WTC11 (cell line): ENCODE data around the gene SMOC2. TPM values are rescaled to one million over a fixed set of nuclear protein-coding genes. Genes with fewer than 3 reads are reported as not detected.
"Not testable (repeated sequence)": the region's sequence is repeated elsewhere in the genome, so short reads cannot be mapped to it uniquely, and the experiment has no call there.

Source experiments
- ATAC-seq: fragments of 200-7000 bp; cut with Tn5 transposase; 2 replicates; pipeline ENCODE4 v1.10.0; 2021; ENCODE audit warnings: mild to moderate bottlenecking, moderate library complexity
- CTCF ChIA-PET: fragments of 300-600 bp; sonication (Branson Sonifier 250); formaldehyde crosslinking; loops from one replicate; lab custom pipeline; 2021; ENCODE audit warnings: antibody characterized with exemption; lab: Charles Lee
- POLR2A ChIA-PET: fragments of 350-600 bp; sonication (Branson Sonifier 250); formaldehyde crosslinking; loops from one replicate; lab custom pipeline; 2021; ENCODE audit warnings: antibody characterized with exemption; lab: Charles Lee
- DNase-seq: peaks from one replicate; pipeline ENCODE4 v3.0.0; 2021; ENCODE audit warnings: low spot score
- H3K27ac Mint-ChIP-seq: 2 replicates; pipeline ENCODE4 v1.8.0; 2021; ENCODE audit warnings: mixed read lengths
- H3K27me3 Mint-ChIP-seq: 2 replicates; pipeline ENCODE4 v1.8.0; 2021; ENCODE audit warnings: low read depth, mild to moderate bottlenecking, moderate library complexity, mixed read lengths
- H3K36me3 Mint-ChIP-seq: 2 replicates; pipeline ENCODE4 v1.8.0; 2021; ENCODE audit warnings: mixed read lengths
- H3K4me1 Mint-ChIP-seq: 2 replicates; pipeline ENCODE4 v1.8.0; 2022; ENCODE audit warnings: mixed read lengths
- H3K4me3 Mint-ChIP-seq: 2 replicates; pipeline ENCODE4 v1.8.0; 2021; ENCODE audit warnings: mild to moderate bottlenecking, moderate library complexity, mixed read lengths
- H3K9me3 Mint-ChIP-seq: 2 replicates; pipeline ENCODE4 v1.8.0; 2021; ENCODE audit warnings: mixed read lengths
- AFF4 ChIP-seq: sonication (generic); formaldehyde crosslinking; IDR thresholded peaks from 2 replicates; pipeline ENCODE4 v1.8.1; 2023; ENCODE audit warnings: mild to moderate bottlenecking, missing genetic modification reagents, borderline replicate concordance
- AR ChIP-seq: fragments of 250-450 bp; sonication (Bioruptor Pico); IDR thresholded peaks from 2 replicates; pipeline ENCODE4 v1.9.0; 2021; ENCODE audit warnings: mild to moderate bottlenecking
- ATF1 ChIP-seq: sonication (generic); formaldehyde crosslinking; IDR thresholded peaks from 2 replicates; pipeline ENCODE4 v1.8.1; 2023; ENCODE audit warnings: mild to moderate bottlenecking, moderate library complexity, missing genetic modification reagents
- ATF3 ChIP-seq: sonication (generic); formaldehyde crosslinking; conservative IDR thresholded peaks from 2 replicates; pipeline ENCODE4 v1.8.1; 2022; ENCODE audit warnings: mild to moderate bottlenecking, missing genetic modification reagents
- CREB1 ChIP-seq: sonication (generic); formaldehyde crosslinking; IDR thresholded peaks from 2 replicates; pipeline ENCODE4 v1.8.0; 2023; ENCODE audit warnings: mild to moderate bottlenecking, missing genetic modification reagents
- JUN ChIP-seq: sonication (generic); formaldehyde crosslinking; IDR thresholded peaks from 2 replicates; pipeline ENCODE4 v1.8.0; 2023; ENCODE audit warnings: mild to moderate bottlenecking, missing genetic modification reagents
- NFE2L1 ChIP-seq: sonication (generic); formaldehyde crosslinking; IDR thresholded peaks from 2 replicates; pipeline ENCODE4 v1.8.1; 2023; ENCODE audit warnings: missing genetic modification reagents
- NR3C1 ChIP-seq: sonication (generic); formaldehyde crosslinking; conservative IDR thresholded peaks from 2 replicates; pipeline ENCODE4 v1.8.1; 2023; ENCODE audit warnings: low read depth, mild to moderate bottlenecking, missing genetic modification reagents
- PRRX2 ChIP-seq: fragments of 250-450 bp; sonication (Bioruptor Pico); IDR thresholded peaks from 2 replicates; pipeline ENCODE4 v1.8.0; 2021; ENCODE audit warnings: mild to moderate bottlenecking
- ZNF232 ChIP-seq: sonication (generic); formaldehyde crosslinking; IDR thresholded peaks from 2 replicates; pipeline ENCODE4 v1.8.0; 2022; ENCODE audit warnings: mild to moderate bottlenecking, missing genetic modification reagents
- ZNF317 ChIP-seq: sonication (generic); formaldehyde crosslinking; IDR thresholded peaks from 2 replicates; pipeline ENCODE4 v1.8.1; 2023; ENCODE audit warnings: low read depth, mild to moderate bottlenecking, moderate library complexity, missing genetic modification reagents, borderline replicate concordance
- ZNF396 ChIP-seq: fragments of 250-450 bp; sonication (Bioruptor Pico); IDR thresholded peaks from 2 replicates; pipeline ENCODE4 v1.8.0; 2021; ENCODE audit warnings: mild to moderate bottlenecking, moderate library complexity, borderline replicate concordance
- ZNF416 ChIP-seq: fragments of 250-450 bp; sonication (Bioruptor Pico); IDR thresholded peaks from 2 replicates; pipeline ENCODE4 v1.9.0; 2021; ENCODE audit warnings: mild to moderate bottlenecking, inconsistent platforms
- ZNF512 ChIP-seq: sonication (generic); formaldehyde crosslinking; IDR thresholded peaks from 2 replicates; pipeline ENCODE4 v1.8.1; 2022; ENCODE audit warnings: missing genetic modification reagents, borderline replicate concordance
- total RNA-seq: library from RNA; stranded (reverse); gene quantifications from 3 replicates; pipeline ENCODE4 v1.2.3, GENCODE V29; 2021

Gene SMOC2
- total RNA-seq, 1 experiment from 2014 or later: 3.9 TPM

GRCh38 chr6:168536665-168537539 is 95.9 kb downstream of the SMOC2 start:
- Mint-ChIP-seq H3K27me3 (no peaks in the 10 kb centered on the region), H3K4me3 (no peak overlapping the region), H3K27ac (no peak overlapping the region; the same call in 1 of the 2 replicates), H3K9me3 (no peaks in the 10 kb centered on the region), H3K36me3 (no peaks in the 10 kb centered on the region), H3K4me1 (peaks cover 28% of the 10 kb centered on the region)
- TF ChIP-seq PRRX2 (no peak), CREB1 (no peak)
- ATAC-seq (no peak), DNase-seq (no peak)
- ChIA-PET POLR2A (no interaction called here), CTCF (interaction anchor here (1.6 kb wide), 1 partner anchor 167 kb away, joined by 8 read pairs; no protein-coding TSS in a partner anchor)

GRCh38 chr6:168537540-168537884 is 96.5 kb downstream of the SMOC2 start:
- H3K36me3 Mint-ChIP-seq: no peaks in the 10 kb centered on the region
- ATAC-seq (no peak), DNase-seq (no peak)
- H3K4me1 Mint-ChIP-seq: peaks cover 34% of the 10 kb centered on the region
- H3K27ac Mint-ChIP-seq: no peak overlapping the region
- ChIA-PET CTCF (interaction anchor here (0.6 to 1.6 kb wide), 2 partner anchors 37 to 168 kb away, joined by 3 to 8 read pairs; no protein-coding TSS in a partner anchor), POLR2A (no interaction called here)
- no peak overlapping the region for H3K4me3 Mint-ChIP-seq
- H3K9me3 Mint-ChIP-seq: no peaks in the 10 kb centered on the region
- TF ChIP-seq ZNF512 (CRISPR knock-in tag): no peak
- TF ChIP-seq NFE2L1: no peak
- no peak for TF ChIP-seq ATF1
- no peak for TF ChIP-seq ATF3 (CRISPR knock-in tag)
- TF ChIP-seq JUN: no peak
- TF ChIP-seq ZNF416 (CRISPR knock-in tag): no peak
- TF ChIP-seq AR: no peak
- no peak for TF ChIP-seq NR3C1 (CRISPR knock-in tag)
- TF ChIP-seq ZNF396: no peak
- TF ChIP-seq ZNF317 (CRISPR knock-in tag): no peak
- no peak for TF ChIP-seq ZNF232 (CRISPR knock-in tag)
- no peak for TF ChIP-seq AFF4 (CRISPR knock-in tag)
- no peaks in the 10 kb centered on the region for H3K27me3 Mint-ChIP-seq

GRCh38 chr6:168538188-168538891 is 97.4 kb downstream of the SMOC2 start:
- H3K36me3 Mint-ChIP-seq, H3K9me3 Mint-ChIP-seq, H3K27ac Mint-ChIP-seq, ATAC-seq, H3K27me3 Mint-ChIP-seq, H3K4me3 Mint-ChIP-seq, POLR2A ChIA-PET, DNase-seq: not testable (repeated sequence)
- peaks cover 37% of the 10 kb centered on the region for H3K4me1 Mint-ChIP-seq
- CTCF ChIA-PET: interaction anchor here (0.6 to 1.6 kb wide), 2 partner anchors 36 to 169 kb away, joined by 3 to 8 read pairs; no protein-coding TSS in a partner anchor
